HepG2 (cell line): ENCODE data around the gene STAM. TPM values are rescaled to one million over a fixed set of nuclear protein-coding genes. Genes with fewer than 3 reads are reported as not detected.

Experiments
- IRF9 ChIP-seq: sonication (generic); formaldehyde crosslinking; IDR thresholded peaks from 2 replicates; pipeline ENCODE4 v1.8.0; 2022; ENCODE audit warnings: missing genetic modification reagents, mild to moderate bottlenecking, borderline replicate concordance
- LCORL ChIP-seq, 2 experiments: fragments of 450-650 bp in 1 of 2; sonication (generic) in 1 of 2; formaldehyde crosslinking in 1 of 2; IDR thresholded peaks; 2 replicates each; pipeline versions ENCODE4 v1.5.0 to v1.6.1; 2017 to 2020; ENCODE audit warnings: antibody characterized with exemption in 1 of 2, missing genetic modification reagents in 1 of 2
- MYPOP ChIP-seq: sonication (generic); formaldehyde crosslinking; IDR thresholded peaks from 2 replicates; pipeline ENCODE4 v1.8.1; 2023; ENCODE audit warnings: mild to moderate bottlenecking, moderate library complexity, missing genetic modification reagents
- TARDBP ChIP-seq: sonication (generic); formaldehyde crosslinking; IDR thresholded peaks from 2 replicates; pipeline ENCODE4 v1.8.0; 2022; ENCODE audit warnings: mild to moderate bottlenecking, missing genetic modification reagents
- ZMAT3 ChIP-seq: sonication (generic); formaldehyde crosslinking; conservative IDR thresholded peaks from 2 replicates; pipeline ENCODE4 v1.7.0; 2021; ENCODE audit warnings: missing genetic modification reagents
- ZNF225 ChIP-seq: sonication (generic); formaldehyde crosslinking; IDR thresholded peaks from 2 replicates; pipeline ENCODE4 v1.4.0; 2020; ENCODE audit warnings: mild to moderate bottlenecking, missing genetic modification reagents
- ZNF317 ChIP-seq: sonication (generic); formaldehyde crosslinking; IDR thresholded peaks from 2 replicates; pipeline ENCODE4 v1.5.0; 2020; ENCODE audit warnings: mild to moderate bottlenecking, missing genetic modification reagents
- ZNF432 ChIP-seq: sonication (generic); formaldehyde crosslinking; IDR thresholded peaks from 2 replicates; pipeline ENCODE4 v1.5.0; 2020; ENCODE audit warnings: missing genetic modification reagents, mild to moderate bottlenecking, borderline replicate concordance
- ZNF546 ChIP-seq: sonication (generic); formaldehyde crosslinking; conservative IDR thresholded peaks from 2 replicates; pipeline ENCODE4 v1.8.1; 2023; ENCODE audit warnings: mild to moderate bottlenecking, missing genetic modification reagents
- ZNF570 ChIP-seq: sonication (generic); formaldehyde crosslinking; IDR thresholded peaks from 2 replicates; pipeline ENCODE4 v1.4.0; 2020; ENCODE audit warnings: mild to moderate bottlenecking, missing genetic modification reagents, borderline replicate concordance
- ZNF75D ChIP-seq: sonication (generic); formaldehyde crosslinking; IDR thresholded peaks from 2 replicates; pipeline ENCODE4 v1.8.1; 2023; ENCODE audit warnings: missing genetic modification reagents, mild to moderate bottlenecking, borderline replicate concordance
- polyA plus RNA-seq, 8 experiments: library from polyadenylated mRNA; depleted of rRNA in 3 of 8; stranded (reverse) in 7 of 8; unstranded in 1 of 8; fragments of >200 nt; fragmentation: Illumina TruSeq in 4 of 8; extraction: Trizol in 4 of 8; gene quantifications; 2 replicates each; pipeline versions ENCODE4 v1.2.1 to v1.2.3, GENCODE V29; 2011 to 2016; ENCODE audit warnings: low read depth in 4 of 8, missing spikeins in 1 of 8, mixed read lengths in 1 of 8; ENCODE audit not compliant: insufficient read depth in 1 of 8
- total RNA-seq, 5 experiments: library from RNA; depleted of rRNA; stranded (reverse); fragments of >200 nt; fragmentation: Illumina TruSeq; extraction: Trizol; gene quantifications; 2 replicates each; pipeline ENCODE4 v1.2.3, GENCODE V29; 2016; ENCODE audit warnings: low read depth in 1 of 5
- TF ChIP-seq, protein P1 (sequence below): sonication (generic); formaldehyde crosslinking; IDR thresholded peaks from 2 replicates; pipeline ENCODE4 v1.5.0; 2020; ENCODE audit warnings: missing genetic modification reagents, mild to moderate bottlenecking, borderline replicate concordance
- TF ChIP-seq, protein P2 (sequence below): conservative IDR thresholded peaks from 2 replicates; pipeline ENCODE4 v1.6.1; 2018; ENCODE audit warnings: missing genetic modification reagents
- TF ChIP-seq, protein P3 (sequence below): sonication (generic); formaldehyde crosslinking; IDR thresholded peaks from 2 replicates; pipeline ENCODE4 v1.4.0; 2020; ENCODE audit warnings: missing genetic modification reagents

Gene STAM
- total and polyA plus RNA-seq, 2 of the 13 experiments (the other 11 are each of a cell fraction or from before 2014, with no cell fraction given) = 19.5 to 25.1 TPM

GRCh38 chr10:17644485-17644943, 563 bp downstream of the STAM start (continued):
- TF ChIP-seq IRF9 (0 out of 2 replicates have a peak, but pooled peaks have one; percentile 0), TARDBP (CRISPR knock-in tag) (no peak), LCORL (IDR thresholded peaks at IDR 0.05) (no peak), LCORL (CRISPR knock-in tag; IDR thresholded peaks at IDR 0.05) (no peak; the same call in 1 of the 2 replicates), ZNF75D (CRISPR knock-in tag) (0 out of 2 replicates have a peak, but pooled peaks have one; percentile 61), ZMAT3 (0 out of 2 replicates have a peak, but pooled peaks have one; percentile 40), ZNF432 (CRISPR knock-in tag) (no peak), ZNF225 (CRISPR knock-in tag) (peak; percentile 37; the same call in 1 of the 2 replicates), ZNF570 (CRISPR knock-in tag) (no peak), MYPOP (CRISPR knock-in tag) (peak; percentile 31; the same call in 1 of the 2 replicates), ZNF317 (0 out of 2 replicates have a peak, but pooled peaks have one; percentile 4), ZNF546 (CRISPR knock-in tag) (no peak)
- TF ChIP-seq, protein P1, sequence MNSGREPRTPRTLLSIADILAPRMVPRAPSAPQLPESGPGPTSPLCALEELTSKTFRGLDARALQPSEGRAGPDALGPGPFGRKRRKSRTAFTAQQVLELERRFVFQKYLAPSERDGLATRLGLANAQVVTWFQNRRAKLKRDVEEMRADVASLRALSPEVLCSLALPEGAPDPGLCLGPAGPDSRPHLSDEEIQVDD = no peak
- TF ChIP-seq, protein P2, sequence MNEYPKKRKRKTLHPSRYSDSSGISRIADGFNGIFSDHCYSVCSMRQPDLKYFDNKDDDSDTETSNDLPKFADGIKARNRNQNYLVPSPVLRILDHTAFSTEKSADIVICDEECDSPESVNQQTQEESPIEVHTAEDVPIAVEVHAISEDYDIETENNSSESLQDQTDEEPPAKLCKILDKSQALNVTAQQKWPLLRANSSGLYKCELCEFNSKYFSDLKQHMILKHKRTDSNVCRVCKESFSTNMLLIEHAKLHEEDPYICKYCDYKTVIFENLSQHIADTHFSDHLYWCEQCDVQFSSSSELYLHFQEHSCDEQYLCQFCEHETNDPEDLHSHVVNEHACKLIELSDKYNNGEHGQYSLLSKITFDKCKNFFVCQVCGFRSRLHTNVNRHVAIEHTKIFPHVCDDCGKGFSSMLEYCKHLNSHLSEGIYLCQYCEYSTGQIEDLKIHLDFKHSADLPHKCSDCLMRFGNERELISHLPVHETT = no peak
- TF ChIP-seq, protein P3, sequence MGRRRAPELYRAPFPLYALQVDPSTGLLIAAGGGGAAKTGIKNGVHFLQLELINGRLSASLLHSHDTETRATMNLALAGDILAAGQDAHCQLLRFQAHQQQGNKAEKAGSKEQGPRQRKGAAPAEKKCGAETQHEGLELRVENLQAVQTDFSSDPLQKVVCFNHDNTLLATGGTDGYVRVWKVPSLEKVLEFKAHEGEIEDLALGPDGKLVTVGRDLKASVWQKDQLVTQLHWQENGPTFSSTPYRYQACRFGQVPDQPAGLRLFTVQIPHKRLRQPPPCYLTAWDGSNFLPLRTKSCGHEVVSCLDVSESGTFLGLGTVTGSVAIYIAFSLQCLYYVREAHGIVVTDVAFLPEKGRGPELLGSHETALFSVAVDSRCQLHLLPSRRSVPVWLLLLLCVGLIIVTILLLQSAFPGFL (CRISPR knock-in tag) = no peak
- TF ChIP-seq, all 625 proteins: peak for 21
